ENCODE measurements around the gene LCOR. TPM values are rescaled to one million over a fixed set of nuclear protein-coding genes. Genes with fewer than 3 reads are reported as not detected.
"Not testable (repeated sequence)": the region's sequence is repeated elsewhere in the genome, so short reads cannot be mapped to it uniquely, and the experiment has no call there.

LCOR gene
- polyA plus RNA-seq, 3 donors: 28.9 to 30.5 (median 29.1) TPM

DNA sequence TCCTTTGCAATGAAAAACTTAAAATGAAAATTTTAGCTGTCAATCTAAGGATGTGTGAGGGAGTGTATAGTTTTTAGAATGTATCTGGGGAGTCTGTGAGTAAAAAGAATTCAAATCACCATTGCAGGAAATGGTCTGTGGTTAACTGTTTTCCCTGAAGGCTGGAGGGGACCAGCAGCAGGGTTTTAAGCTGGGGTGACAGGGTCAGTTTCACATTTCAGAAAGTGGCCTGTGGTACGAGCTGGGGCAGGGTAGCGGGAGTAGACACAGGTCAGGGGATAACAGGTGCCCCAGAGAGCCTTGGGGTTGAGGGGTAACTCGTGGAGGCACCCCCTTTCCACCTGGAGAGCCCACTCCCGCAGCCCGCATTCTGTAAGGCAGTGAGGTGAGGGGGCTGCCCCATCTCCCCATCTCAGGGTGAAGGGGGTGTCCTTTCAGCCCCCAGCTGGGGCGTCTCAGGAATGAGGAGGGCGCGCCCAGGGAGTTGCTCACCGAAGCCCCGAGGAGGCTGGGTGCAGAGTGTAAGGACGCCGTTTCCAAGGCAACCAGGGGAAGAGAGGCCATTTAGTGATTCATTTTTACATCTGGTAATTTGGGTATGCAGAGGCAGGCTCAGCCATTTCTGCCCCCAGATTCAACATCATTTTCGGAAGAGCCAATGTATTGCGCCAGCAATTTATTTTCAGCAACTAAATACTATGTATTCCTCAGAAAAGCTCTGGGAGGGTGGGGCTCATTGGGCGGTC, 184.8 kb downstream of the LCOR start:
- no peak for DNase-seq (ENCODE audit: extremely low read depth in 1 of 11, low read depth in 9 of 11, low spot score in 4 of 11)

DNA sequence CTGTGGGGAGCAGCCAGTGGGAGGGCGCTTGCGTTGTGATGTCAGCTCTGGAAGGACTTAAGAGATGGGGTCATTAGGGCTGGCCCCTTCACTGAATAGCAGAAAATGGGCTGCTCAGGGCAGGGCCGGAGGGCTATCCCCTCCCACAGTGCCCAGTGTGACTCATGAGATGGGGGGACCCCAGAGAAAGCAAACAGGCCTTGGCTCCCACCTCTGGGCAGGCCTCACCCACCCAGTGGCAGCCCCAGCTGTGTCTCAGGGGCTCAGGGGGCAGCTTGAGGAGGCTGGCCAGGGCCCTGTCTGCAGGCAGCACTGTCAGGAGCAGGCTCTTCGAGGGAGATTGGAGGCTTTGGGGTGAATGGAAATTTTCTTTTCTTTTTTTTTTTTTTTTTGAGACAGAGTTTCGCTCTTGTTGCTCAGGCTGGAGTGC, 185.4 kb downstream of the LCOR start:
- no peak for DNase-seq (ENCODE audit: extremely low read depth in 1 of 11, low read depth in 9 of 11, low spot score in 4 of 11)

DNA sequence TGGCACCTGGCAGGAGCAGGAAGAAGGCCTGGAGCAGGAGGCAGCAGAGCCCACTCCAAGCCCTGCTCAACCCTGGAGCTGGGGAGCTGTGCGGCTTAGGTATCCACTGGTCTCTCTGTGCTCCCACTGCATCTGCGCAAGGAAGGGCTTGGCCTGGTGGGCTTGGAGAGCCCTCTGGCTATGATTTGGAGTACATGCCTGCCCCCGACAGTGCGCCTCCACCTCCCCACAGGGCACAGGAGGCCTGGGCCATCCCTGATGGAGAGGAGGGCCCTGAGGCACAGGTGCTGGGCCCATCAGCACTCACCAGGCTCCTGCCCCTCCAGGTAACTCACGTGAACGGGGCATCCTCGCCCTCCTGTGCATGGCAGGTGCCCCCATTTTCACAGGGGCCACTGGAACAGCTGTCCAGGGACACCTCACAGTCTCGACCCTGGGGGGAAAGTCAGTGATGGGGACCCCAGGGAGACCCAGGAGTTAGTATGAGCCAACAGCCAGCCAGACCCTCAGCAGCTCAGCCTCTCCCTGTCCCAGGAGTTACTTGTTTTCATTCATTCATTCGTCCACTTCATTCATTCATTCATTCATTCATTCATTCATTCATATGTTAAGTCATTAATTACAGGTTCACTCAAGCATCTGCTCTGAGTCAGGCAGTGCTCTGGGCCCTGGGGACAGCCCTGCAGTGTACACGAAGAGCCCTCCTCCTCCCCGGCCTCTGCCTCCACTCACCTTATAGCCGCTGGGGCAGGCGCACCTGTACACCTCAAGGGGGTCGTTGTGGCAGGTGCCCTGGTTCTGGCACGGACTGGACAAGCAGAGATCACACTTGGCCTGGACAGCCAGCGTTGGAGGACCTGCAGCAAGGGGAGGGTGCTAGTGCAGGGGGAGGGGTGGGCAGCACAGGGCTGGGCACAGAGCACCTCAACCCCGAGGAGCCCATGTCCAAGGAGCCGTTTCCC, 186.4 kb downstream of the LCOR start:
- DNase-seq (ENCODE audit: extremely low read depth in 1 of 11, low read depth in 9 of 11, low spot score in 4 of 11): no peak

DNA sequence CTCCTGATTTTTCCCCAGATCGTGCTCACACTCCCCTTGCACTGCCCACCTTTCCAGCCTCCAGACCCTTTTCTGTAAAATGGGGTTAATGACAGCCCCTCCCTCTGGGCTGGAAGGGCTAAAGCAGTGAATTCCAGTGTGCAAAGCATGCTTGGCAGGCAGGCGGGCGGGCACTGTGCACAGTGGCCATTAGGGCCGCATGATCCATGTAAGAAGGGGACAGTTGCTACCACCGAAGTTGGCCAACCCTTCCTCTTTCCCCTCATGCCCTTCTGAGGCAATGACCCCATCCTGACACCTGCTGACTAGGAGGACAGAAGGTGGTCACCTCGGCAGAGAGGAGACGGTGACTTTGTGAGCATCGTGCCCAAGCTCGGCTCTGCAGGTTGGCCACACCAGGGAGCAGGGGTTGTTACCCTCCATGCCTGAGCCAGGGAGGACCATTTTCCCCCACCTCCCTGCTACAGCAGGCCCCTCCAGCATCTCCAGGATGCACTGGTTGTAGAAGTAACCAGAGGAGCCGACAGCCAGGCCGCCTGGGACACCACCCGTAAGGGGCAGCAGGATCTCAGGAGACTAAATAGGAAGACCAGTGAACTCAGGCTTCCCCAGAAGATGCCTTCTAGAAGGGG, 187.2 kb downstream of the LCOR start:
- no peak for DNase-seq (ENCODE audit: extremely low read depth in 1 of 11, low read depth in 9 of 11, low spot score in 4 of 11)

DNA sequence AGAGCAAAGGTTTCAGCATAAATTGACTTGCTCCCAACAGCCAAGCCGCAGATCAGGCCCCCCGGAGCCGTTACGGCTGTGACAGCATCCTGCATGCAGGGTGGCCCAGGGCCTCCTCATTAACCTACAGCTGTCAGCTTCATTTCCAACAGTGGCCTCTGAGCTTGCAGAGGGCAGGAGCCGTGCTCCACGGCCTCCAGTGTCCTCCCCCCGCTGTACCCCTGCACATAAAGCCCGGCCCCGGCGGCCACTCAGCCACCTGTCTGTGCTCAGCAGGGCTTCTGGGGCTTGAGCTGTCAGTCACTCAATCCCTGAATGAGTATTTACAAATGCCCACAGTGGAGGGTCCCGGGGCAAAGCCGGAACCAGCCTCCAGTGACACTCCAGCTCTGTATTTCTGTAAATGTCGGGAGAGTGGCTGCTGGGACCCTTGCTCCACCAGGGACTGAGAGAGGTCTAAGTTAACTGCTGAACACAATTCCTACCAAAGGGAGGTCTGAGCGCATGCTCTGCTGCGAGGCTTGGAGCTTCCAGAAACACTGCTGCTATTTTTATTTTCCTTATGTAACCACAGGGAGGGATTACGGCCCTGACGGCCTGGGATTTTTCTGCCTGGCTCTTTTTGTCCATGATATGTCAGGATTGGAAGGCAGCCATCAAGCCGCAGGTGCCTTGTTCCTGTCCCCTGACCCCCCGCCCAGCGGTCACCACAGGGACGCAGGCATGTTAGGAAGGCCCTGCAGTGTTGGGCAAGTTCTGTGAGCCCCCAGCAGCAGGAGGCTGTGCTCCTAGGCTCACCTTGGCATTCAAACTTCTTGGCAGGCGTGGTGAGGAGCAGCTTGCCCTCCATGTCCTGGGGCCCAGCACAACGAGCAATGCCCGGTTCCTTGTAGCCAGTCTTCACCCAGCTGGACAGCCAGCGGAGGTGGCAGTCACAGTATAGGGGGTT, 188.6 kb downstream of the LCOR start:
- no peak for DNase-seq (ENCODE audit: extremely low read depth in 1 of 11, low read depth in 9 of 11, low spot score in 4 of 11)

DNA sequence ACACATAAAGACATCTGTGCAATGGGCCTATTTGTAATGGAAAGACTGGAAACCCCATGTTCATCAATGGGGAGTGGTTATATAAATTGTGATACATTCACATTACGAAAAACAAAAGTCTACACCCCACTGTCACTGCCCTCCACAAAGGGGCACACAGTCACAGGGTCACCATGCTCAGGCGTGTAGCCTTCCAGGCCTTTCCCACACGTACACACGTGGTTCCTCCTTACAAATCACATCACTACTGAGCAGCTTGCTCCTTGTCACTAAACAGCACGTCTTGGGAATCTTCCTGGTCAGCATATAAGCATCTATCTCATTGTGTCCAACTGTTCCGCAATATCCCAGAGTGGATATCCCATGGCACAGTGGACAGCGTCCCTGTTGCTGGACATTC, 190.5 kb downstream of the LCOR start:
- DNase-seq (ENCODE audit: extremely low read depth in 1 of 11, low read depth in 9 of 11, low spot score in 4 of 11): no peak

DNA sequence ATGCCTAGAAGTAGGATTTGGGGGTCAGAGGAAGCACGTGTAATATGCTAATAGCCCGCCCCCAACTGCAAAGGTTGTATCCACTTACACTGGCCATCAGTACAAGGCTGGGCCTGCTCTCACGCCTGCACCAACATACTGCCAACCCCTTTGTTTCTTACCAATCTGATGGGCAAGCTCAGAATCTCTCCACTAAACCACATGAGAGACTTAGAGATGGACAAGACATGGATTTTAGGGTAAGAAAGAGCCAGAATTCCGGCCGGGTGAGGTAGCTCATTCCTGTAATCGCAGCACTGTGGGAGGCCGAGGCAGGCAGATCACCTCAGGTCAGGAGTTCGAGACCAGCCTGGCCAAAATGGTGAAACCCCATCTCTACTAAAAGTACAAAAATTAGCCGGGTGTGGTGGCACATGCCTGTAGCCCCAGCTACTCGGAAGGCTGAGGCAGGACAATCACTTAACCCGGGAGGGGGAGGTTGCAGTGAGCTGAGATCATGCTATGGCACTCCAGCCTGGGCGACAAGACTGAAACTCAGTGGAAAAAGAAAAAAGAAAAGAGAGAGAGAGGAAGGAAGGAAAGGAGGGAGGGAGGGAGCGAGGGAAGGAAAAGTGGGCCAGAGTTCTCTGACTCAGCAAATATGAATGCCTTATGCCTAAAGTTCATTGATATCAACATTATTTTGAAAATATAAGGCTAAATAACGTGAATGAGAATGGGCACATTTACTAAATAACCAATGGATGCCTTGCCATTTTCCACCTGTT, 191.5 kb downstream of the LCOR start:
- DNase-seq (ENCODE audit: extremely low read depth in 1 of 11, low read depth in 9 of 11, low spot score in 4 of 11): no peak

DNA sequence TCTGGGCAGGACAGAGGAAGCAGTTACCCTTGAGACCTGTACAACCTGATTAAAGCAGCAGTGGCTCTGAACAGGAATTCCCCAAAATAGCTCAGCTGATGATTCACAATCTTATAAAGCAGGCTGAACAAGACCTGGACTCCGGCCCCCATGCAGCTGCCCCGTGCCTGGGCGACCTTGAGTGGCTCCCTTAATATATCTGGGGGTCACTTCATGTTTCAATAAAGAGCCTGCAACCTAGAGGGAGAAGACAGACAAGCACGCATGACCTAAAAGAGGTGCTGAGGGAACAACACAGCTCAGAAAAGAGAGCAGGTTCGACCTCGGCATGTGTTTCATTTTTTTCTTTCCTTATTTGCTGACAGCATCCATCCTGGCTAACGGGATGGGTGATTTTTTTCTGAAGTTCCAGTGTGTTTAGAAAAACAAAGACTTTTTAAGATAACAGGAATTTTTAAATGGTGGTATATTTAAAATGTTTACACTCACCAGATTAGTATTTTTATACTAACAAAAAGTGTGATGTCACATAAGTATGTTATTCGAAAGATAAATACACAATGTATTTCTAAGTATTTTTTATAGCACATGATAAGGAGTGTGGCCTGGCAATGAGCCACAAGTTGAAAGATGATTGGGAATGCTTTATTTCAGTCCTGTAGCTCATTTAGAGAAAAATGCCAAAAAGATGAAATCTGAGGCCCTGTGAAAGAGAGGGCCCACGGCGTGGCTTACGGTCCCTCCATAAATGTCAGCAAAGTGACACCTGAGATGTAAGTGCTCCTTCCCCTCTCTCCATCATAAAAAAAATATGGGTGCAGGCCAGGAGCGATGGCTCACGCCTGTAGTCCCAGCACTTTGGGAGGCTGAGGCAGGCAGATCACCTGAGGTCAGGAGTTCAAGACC, 192.3 kb downstream of the LCOR start:
- DNase-seq (ENCODE audit: extremely low read depth in 1 of 11, low read depth in 9 of 11, low spot score in 4 of 11): no peak

DNA sequence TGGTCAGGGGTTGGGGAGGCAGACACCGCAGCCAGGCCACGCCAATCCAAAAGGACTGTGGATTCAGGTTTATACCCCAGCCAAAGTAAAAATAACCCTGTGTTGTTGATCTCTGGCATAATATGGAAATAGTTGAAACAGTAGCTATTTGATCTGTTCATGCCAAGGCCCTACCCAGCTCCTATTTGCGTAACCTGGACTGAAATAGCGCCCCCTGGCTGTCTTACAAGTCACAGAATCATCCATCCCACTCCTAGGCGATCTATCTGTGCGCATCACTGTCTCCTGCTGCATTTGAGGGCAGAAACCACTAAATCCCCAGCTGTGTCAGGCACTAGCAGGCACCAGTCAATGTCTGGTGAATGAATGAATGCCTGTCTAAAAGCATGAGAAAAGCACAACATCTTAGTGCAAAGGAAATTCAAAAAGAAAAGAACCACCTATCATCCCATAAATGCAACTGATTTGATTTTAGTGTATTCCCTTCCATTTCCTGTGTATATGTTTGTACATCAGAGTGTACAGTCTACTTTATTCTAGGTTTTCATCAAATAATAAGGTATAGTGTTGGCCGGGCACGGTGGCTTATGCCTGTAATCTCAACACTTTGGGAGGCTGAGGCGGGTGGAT, 193.6 kb downstream of the LCOR start:
- peak in 2 of 11 donors; percentile 18 for DNase-seq (ENCODE audit: extremely low read depth in 1 of 11, low read depth in 9 of 11, low spot score in 4 of 11)

DNA sequence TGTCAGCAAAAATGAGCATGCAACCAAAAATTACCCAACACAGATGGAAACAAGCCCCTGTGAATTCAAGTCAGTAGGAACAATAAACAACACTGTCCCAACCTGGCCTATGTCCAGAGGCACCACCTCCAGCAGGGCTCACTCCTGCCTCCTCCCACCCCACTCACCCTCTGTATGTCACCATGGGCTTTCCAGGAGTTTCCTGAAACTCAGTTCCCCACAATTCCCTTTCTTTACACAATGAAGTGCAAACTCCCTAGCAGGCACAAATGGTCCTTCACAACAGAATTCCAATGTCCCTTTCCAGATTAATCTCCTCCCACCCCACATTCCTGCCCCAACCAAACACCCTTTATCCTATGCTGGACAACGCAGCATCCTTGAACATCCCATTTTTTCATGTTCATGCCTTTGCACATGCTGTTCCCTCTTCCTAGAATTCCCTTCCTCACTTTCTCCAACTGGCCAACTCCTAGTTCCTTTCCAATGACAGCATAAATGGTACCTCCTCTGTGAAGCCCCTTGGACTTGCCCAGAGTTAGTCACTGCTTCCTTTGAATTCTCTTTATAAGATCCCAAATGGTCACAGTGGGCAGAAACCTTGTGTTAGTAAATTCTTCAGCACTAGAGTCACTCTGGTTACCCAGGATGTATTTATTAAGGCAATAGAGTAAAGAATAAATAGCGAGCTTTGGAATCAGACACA, 196.2 kb downstream of the LCOR start:
- DNase-seq (ENCODE audit: extremely low read depth in 1 of 11, low read depth in 9 of 11, low spot score in 4 of 11): no peak

DNA sequence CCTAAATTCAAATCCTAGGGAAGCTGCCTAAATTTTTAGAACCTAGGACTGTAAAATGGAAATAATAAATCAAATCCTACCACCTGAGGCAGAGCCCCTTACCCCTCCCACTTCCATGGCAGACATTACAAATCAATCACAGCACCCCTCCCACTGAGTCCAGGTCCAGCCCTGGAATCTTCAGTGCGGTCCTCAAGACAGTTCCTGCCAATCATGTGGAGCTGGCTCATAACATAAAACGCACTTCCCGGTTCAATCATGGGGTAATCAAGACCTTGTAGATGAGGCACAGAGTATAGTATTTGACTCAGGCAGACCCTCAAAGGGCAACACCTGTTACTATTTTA, 196.7 kb downstream of the LCOR start:
- DNase-seq (ENCODE audit: extremely low read depth in 1 of 11, low read depth in 9 of 11, low spot score in 4 of 11): no peak

DNA sequence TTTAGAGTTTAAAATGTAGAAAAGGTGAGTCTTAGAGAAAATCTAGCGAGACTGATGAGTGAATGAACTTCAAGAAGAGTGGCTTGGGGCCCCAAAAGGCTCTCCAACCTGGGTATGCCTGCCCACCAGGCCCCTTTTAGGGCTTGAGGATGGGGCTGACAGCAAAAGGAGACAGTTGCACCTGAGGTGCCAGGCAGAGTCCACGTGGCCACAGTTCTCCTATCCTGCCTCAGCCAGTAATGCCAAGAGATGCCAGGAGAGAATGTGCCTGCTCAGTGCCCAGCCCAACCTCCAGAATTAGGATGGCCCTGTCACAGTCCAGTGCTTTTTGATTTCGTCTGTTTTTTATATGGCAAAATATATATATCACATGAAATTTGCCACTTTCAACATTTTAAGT, 197.2 kb downstream of the LCOR start:
- no peak for DNase-seq (ENCODE audit: extremely low read depth in 1 of 11, low read depth in 9 of 11, low spot score in 4 of 11)

DNA sequence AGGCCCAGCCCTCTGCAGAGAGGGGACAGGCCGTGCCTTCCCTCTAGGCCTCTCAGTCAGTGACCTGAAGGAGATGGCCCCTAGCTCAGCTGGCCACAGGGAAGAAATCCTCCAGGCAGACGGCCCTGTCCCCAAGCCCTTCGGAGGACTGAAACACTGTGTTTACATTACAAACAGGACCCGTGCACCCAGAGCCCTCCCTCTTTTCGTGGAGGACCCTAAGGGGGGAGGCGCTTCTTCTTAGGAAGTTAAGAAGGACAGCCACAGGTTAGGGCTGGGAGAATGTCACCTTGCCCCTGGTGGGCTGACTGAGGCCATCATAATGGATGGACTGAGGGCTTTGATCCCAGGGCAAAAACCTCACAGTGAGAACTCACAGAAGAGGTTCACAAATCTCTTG, 198.8 kb downstream of the LCOR start:
- DNase-seq (ENCODE audit: extremely low read depth in 1 of 11, low read depth in 9 of 11, low spot score in 4 of 11): no peak

DNA sequence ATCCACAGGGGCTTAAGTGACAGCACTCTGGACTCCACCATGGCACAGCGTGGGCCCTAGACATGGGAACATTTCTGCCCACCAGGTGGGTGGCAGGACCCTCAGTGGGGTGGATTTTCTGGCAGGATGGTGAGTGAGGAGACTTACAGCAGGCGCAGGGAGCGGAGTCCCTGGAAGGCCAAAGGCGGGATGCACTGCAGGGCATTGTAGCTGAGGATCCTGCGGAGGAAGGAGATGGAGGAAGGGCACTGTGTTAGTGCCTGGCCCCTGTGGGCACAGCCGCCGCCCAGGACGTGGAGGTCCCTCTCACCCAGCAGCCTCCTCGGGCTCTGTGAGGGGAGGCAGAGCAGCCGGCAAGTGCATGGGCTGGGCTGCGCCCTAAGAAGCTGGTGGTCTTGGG, 199.4 kb downstream of the LCOR start:
- no peak for DNase-seq (ENCODE audit: extremely low read depth in 1 of 11, low read depth in 9 of 11, low spot score in 4 of 11)

DNA sequence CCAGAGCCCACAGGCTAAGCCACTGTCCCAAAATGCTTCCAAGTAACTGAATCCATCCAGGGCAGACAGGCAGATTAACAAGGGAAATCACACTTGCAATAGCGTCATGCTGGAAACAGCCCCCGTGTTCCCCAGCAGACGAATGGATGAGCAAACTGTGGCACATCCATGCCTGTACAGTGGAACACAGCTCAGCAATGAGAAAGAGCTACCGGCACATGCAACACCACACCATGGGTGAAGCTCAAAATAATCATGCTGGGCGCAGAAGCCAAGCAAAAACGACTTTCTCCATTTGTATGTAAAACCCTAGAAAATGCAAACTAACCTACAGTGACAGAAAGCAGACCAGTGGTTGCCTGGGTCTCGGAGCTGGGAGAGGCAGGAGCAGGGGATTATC, 200.5 kb downstream of the LCOR start:
- no peak for DNase-seq (ENCODE audit: extremely low read depth in 1 of 11, low read depth in 9 of 11, low spot score in 4 of 11)

DNA sequence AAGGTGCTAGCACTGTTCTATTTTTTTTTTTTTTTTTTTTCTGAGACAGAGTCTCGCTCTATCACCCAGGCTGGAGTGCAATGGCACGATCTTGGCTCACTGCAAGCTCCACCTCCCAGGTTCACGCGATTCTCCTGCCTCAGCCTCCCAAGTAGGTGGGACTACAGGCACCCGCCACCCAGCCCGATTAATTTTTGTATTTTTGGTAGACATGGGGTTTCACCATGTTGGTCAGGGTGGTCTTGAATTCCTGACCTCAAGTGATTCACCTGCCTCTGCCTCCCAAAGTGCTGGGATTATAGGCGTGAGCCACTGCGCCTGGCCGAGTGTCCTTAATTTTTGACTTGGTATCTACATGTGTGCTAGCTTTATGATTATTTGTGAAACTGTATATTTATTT, 201.7 kb downstream of the LCOR start:
- DNase-seq (ENCODE audit: extremely low read depth in 1 of 11, low read depth in 9 of 11, low spot score in 4 of 11): not testable (repeated sequence)

All from renal cortex interstitium (tissue), 11 donors.